Activated CD8-positive, alpha-beta T cell treated with anti-CD3 and anti-CD28 coated beads for 36 hours (primary cell): ENCODE measurements around the gene VAC14. TPM values are rescaled to one million over a fixed set of nuclear protein-coding genes. Genes with fewer than 3 reads are reported as not detected.
A peak's percentile ranks its signal among the peaks of the same experiment; 100 is the strongest.
"Not testable (repeated sequence)": the region's sequence is repeated elsewhere in the genome, so short reads cannot be mapped to it uniquely, and the experiment has no call there.

Source experiments
- ATAC-seq: fragments of 200-7000 bp; cut with Tn5 transposase; one replicate; pipeline ENCODE4 v1.10.0; 2021; ENCODE audit warnings: mild to moderate bottlenecking, moderate library complexity
- CTCF ChIA-PET: fragments of 350-600 bp; sonication (Branson Sonifier 250); formaldehyde crosslinking; loops from one replicate; lab custom pipeline; 2021; ENCODE audit warnings: antibody characterized with exemption; lab: Charles Lee
- POLR2A ChIA-PET: fragments of 350-600 bp; sonication (Branson Sonifier 250); formaldehyde crosslinking; loops from one replicate; lab custom pipeline; 2021; ENCODE audit warnings: antibody characterized with exemption; lab: Charles Lee
- DNase-seq: peaks from one replicate; pipeline ENCODE4 v3.0.0-alpha.2; 2020
- H3K27ac Mint-ChIP-seq: one replicate; pipeline ENCODE4 v1.8.0; 2021; ENCODE audit warnings: mild to moderate bottlenecking, mixed read lengths
- H3K27me3 Mint-ChIP-seq: one replicate; pipeline ENCODE4 v1.8.0; 2021; ENCODE audit warnings: mixed read lengths
- H3K36me3 Mint-ChIP-seq: one replicate; pipeline ENCODE4 v1.8.0; 2021; ENCODE audit warnings: low read depth, mixed read lengths
- H3K4me1 Mint-ChIP-seq: one replicate; pipeline ENCODE4 v1.8.0; 2021; ENCODE audit warnings: low read depth, mixed read lengths
- H3K4me3 Mint-ChIP-seq: one replicate; pipeline ENCODE4 v1.8.0; 2021; ENCODE audit warnings: mild to moderate bottlenecking, moderate library complexity, mixed read lengths
- H3K9me3 Mint-ChIP-seq: one replicate; pipeline ENCODE4 v1.8.0; 2021; ENCODE audit warnings: mixed read lengths
- intact Hi-C: fragments of 100-400 bp; cut with micrococcal nuclease; formaldehyde crosslinking; loops from one replicate; pipeline ENCODE4 v1.10.0; 2022
- total RNA-seq, 2 experiments: library from RNA; stranded (reverse); gene quantifications; one replicate each; pipeline ENCODE4 v1.2.3, GENCODE V29; 2021
- TF ChIP-seq, protein P1 (sequence below): fragments of 200-600 bp; IDR thresholded peaks from one replicate; pipeline ENCODE4 v1.8.0; 2022; ENCODE audit warnings: antibody characterized with exemption, mild to moderate bottlenecking

Gene VAC14
- total RNA-seq, 2 experiments from 2014 or later: 27.6 TPM

GRCh38 chr16:70746040-70746707, 54.8 kb downstream of the VAC14 start:
- H3K36me3 Mint-ChIP-seq: peaks cover 27% of the 10 kb centered on the region

DNA sequence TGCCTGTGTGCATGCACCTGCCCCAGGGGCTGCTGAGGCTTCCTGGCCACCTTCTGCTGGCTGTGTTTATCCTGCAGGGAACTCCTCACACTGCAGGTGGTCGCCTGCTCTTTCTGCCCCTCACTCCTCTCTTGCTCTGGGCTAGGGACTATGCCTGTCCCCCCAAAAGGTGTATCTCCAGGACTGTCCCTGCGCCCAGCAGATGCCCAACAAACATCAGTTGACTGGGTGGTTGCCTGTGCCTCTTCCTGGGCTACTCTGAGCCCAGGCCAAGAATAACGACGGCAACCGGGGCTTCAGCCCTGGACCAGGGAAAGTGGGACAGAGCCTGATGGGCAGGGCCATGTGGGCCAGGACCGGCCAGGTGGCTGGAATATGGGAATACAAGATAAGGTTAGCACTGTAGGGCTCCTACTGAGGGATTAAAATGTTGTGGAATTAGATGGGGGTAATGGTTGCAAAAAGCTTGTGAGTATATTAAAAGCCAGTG, 55.4 kb downstream of the VAC14 start:
- TF ChIP-seq, protein P1, sequence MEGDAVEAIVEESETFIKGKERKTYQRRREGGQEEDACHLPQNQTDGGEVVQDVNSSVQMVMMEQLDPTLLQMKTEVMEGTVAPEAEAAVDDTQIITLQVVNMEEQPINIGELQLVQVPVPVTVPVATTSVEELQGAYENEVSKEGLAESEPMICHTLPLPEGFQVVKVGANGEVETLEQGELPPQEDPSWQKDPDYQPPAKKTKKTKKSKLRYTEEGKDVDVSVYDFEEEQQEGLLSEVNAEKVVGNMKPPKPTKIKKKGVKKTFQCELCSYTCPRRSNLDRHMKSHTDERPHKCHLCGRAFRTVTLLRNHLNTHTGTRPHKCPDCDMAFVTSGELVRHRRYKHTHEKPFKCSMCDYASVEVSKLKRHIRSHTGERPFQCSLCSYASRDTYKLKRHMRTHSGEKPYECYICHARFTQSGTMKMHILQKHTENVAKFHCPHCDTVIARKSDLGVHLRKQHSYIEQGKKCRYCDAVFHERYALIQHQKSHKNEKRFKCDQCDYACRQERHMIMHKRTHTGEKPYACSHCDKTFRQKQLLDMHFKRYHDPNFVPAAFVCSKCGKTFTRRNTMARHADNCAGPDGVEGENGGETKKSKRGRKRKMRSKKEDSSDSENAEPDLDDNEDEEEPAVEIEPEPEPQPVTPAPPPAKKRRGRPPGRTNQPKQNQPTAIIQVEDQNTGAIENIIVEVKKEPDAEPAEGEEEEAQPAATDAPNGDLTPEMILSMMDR: no peak
- DNase-seq (no peak), ATAC-seq (no peak)
- Mint-ChIP-seq H3K9me3 (peaks cover 2% of the 10 kb centered on the region), H3K36me3 (peaks cover 25% of the 10 kb centered on the region), H3K4me3 (no peak overlapping the region), H3K27ac (peak overlapping the region; percentile 72), H3K4me1 (peaks cover 40% of the 10 kb centered on the region), H3K27me3 (no peaks in the 10 kb centered on the region)
- intact Hi-C loops: no loop called here
- ChIA-PET CTCF (no interaction called here), POLR2A (interaction anchor here (1.6 kb wide), 1 partner anchor 8 kb away, joined by 12 read pairs; no protein-coding TSS in a partner anchor)

More at GRCh38 chr16:70746040-70746707, 54.8 kb downstream of the VAC14 start:
- Mint-ChIP-seq H3K27ac (peak overlapping the region; percentile 72), H3K4me3 (no peak overlapping the region), H3K4me1 (peaks cover 37% of the 10 kb centered on the region), H3K27me3 (no peaks in the 10 kb centered on the region), H3K9me3 (peaks cover 2% of the 10 kb centered on the region)
- DNase-seq: peak; percentile 30
- CTCF ChIA-PET: no interaction called here
- intact Hi-C loops: no loop called here
- POLR2A ChIA-PET: interaction anchor here (0.9 to 1.6 kb wide), 2 partner anchors 8 to 50 kb away, joined by 3 to 12 read pairs; no protein-coding TSS in a partner anchor
- TF ChIP-seq, protein P1: no peak
- peak; percentile 32 for ATAC-seq

- no peaks in the 10 kb centered on the region for H3K27me3 Mint-ChIP-seq
- no peak overlapping the region for H3K27ac Mint-ChIP-seq
- peaks cover 49% of the 10 kb centered on the region for H3K4me1 Mint-ChIP-seq
- ATAC-seq (no peak), DNase-seq (no peak)
- intact Hi-C loops: no loop called here
- ChIA-PET CTCF (interaction anchor here (1.8 kb wide), 1 partner anchor 26 kb away, joined by 5 read pairs; no protein-coding TSS in a partner anchor), POLR2A (no interaction called here)
- TF ChIP-seq, protein P1: no peak
- H3K9me3 Mint-ChIP-seq: peaks cover 2% of the 10 kb centered on the region
- H3K36me3 Mint-ChIP-seq: peaks cover 25% of the 10 kb centered on the region
- no peak overlapping the region for H3K4me3 Mint-ChIP-seq
Observed at GRCh38 chr16:70744366-70744765, 56.6 kb downstream of the VAC14 start.

DNA sequence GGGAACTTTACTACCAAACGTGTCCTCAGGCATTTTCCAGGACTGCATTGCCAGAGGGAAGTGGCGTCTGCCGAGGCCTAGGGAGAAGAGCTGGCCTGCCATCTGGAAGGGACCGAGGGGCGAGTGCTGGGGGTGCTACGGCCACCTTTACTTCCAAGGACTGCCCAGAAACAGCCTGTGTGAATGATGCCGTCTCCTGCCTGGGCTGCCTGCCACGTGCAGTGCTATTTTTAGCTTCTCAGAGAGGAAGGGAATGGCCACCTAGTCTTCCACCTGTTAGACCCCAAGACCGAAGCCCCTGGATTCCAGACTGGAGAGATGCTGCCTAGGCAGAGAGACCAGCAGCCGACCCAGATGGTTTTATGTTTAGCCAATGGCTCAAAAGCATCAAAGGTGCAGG, 57.2 kb downstream of the VAC14 start:
- peaks cover 28% of the 10 kb centered on the region for H3K36me3 Mint-ChIP-seq
- H3K9me3 Mint-ChIP-seq: peaks cover 2% of the 10 kb centered on the region
- POLR2A ChIA-PET: no interaction called here

GRCh38 chr16:70742967-70743366, 58.0 kb downstream of the VAC14 start:
- Mint-ChIP-seq H3K36me3 (peaks cover 28% of the 10 kb centered on the region), H3K27ac (peak overlapping the region; percentile 30), H3K4me1 (peaks cover 59% of the 10 kb centered on the region)
- H3K27me3 Mint-ChIP-seq, H3K4me3 Mint-ChIP-seq, POLR2A ChIA-PET, ATAC-seq, DNase-seq, intact Hi-C loops, H3K9me3 Mint-ChIP-seq: not testable (repeated sequence)
- CTCF ChIA-PET: interaction anchor here (1.8 kb wide), 1 partner anchor 28 kb away, joined by 5 read pairs; no protein-coding TSS in a partner anchor

More for the DNA sequence above, 57.2 kb downstream of the VAC14 start:
- CTCF ChIA-PET: interaction anchor here (1.8 kb wide), 1 partner anchor 27 kb away, joined by 5 read pairs; no protein-coding TSS in a partner anchor
- peaks cover 55% of the 10 kb centered on the region for H3K4me1 Mint-ChIP-seq
- no peak for DNase-seq
- intact Hi-C loops: no loop called here
- TF ChIP-seq, protein P1: no peak
- no peak overlapping the region for H3K4me3 Mint-ChIP-seq
- ATAC-seq: no peak
- H3K27ac Mint-ChIP-seq: no peak overlapping the region
- no peaks in the 10 kb centered on the region for H3K27me3 Mint-ChIP-seq
